ENCODE measurements around the gene SHD. TPM values are rescaled to one million over a fixed set of nuclear protein-coding genes. Genes with fewer than 3 reads are reported as not detected.

Gene SHD
- total RNA-seq, 2 donors from 2014 or later = not detected

- no peak overlapping the region for H3K27ac Mint-ChIP-seq
- H3K36me3 Mint-ChIP-seq (ENCODE audit: low read depth) = peaks cover 2% of the 10 kb centered on the region
- H3K4me3 Mint-ChIP-seq = no peak overlapping the region
- no peaks in the 10 kb centered on the region for H3K27me3 Mint-ChIP-seq
- ATAC-seq = no peak
- H3K9me3 ChIP-seq (ENCODE audit: control insufficient read depth, low read length, poor library complexity, severe bottlenecking) = no peaks in the 10 kb centered on the region
- no peak for DNase-seq
- H3K4me1 Mint-ChIP-seq = peaks cover 4% of the 10 kb centered on the region
These were observed 37.9 kb downstream of the SHD start for GRCh38 chr19:4316956-4317355.

- Mint-ChIP-seq H3K36me3 (ENCODE audit: low read depth) (peaks cover 2% of the 10 kb centered on the region), H3K4me3 (no peak overlapping the region), H3K4me1 (peaks cover 4% of the 10 kb centered on the region), H3K27me3 (no peaks in the 10 kb centered on the region), H3K27ac (peak overlapping the region; percentile 46)
- ATAC-seq = no peak
- H3K9me3 ChIP-seq (ENCODE audit: control insufficient read depth, low read length, poor library complexity, severe bottlenecking) = no peaks in the 10 kb centered on the region
- DNase-seq = no peak
These were observed 39.4 kb downstream of the SHD start for GRCh38 chr19:4318460-4318859.

GRCh38 chr19:4319067-4319718 is 40.1 kb downstream of the SHD start:
- no peaks in the 10 kb centered on the region for H3K27me3 Mint-ChIP-seq
- H3K27ac Mint-ChIP-seq = peak overlapping the region; percentile 46
- no peaks in the 10 kb centered on the region for H3K9me3 ChIP-seq (ENCODE audit: control insufficient read depth, low read length, poor library complexity, severe bottlenecking)
- H3K4me1 Mint-ChIP-seq = peaks cover 4% of the 10 kb centered on the region
- H3K4me3 Mint-ChIP-seq = no peak overlapping the region
- DNase-seq (no peak), ATAC-seq (no peak)
- peaks cover 2% of the 10 kb centered on the region for H3K36me3 Mint-ChIP-seq (ENCODE audit: low read depth)

- Mint-ChIP-seq H3K4me3 (no peak overlapping the region), H3K27ac (no peak overlapping the region), H3K36me3 (ENCODE audit: low read depth) (peaks cover 2% of the 10 kb centered on the region), H3K4me1 (peaks cover 4% of the 10 kb centered on the region), H3K27me3 (no peaks in the 10 kb centered on the region)
- no peaks in the 10 kb centered on the region for H3K9me3 ChIP-seq (ENCODE audit: control insufficient read depth, low read length, poor library complexity, severe bottlenecking)
- ATAC-seq (no peak), DNase-seq (no peak)
These were observed 41.4 kb downstream of the SHD start for GRCh38 chr19:4320419-4320818.

- Mint-ChIP-seq H3K4me1 (peaks cover 14% of the 10 kb centered on the region), H3K27me3 (no peaks in the 10 kb centered on the region), H3K4me3 (no peak overlapping the region), H3K36me3 (ENCODE audit: low read depth) (no peaks in the 10 kb centered on the region), H3K27ac (no peak overlapping the region)
- no peak for ATAC-seq
- no peaks in the 10 kb centered on the region for H3K9me3 ChIP-seq (ENCODE audit: control insufficient read depth, low read length, poor library complexity, severe bottlenecking)
- DNase-seq = no peak
These were observed 44.0 kb downstream of the SHD start for GRCh38 chr19:4322942-4323665.

- Mint-ChIP-seq H3K4me3 (no peak overlapping the region), H3K4me1 (peaks cover 17% of the 10 kb centered on the region), H3K27me3 (no peaks in the 10 kb centered on the region), H3K36me3 (ENCODE audit: low read depth) (no peaks in the 10 kb centered on the region), H3K27ac (no peak overlapping the region)
- DNase-seq (no peak), ATAC-seq (no peak)
- H3K9me3 ChIP-seq (ENCODE audit: control insufficient read depth, low read length, poor library complexity, severe bottlenecking) = no peaks in the 10 kb centered on the region
These were observed 44.6 kb downstream of the SHD start for GRCh38 chr19:4323692-4324091.

- Mint-ChIP-seq H3K27me3 (no peaks in the 10 kb centered on the region), H3K4me1 (peaks cover 17% of the 10 kb centered on the region), H3K4me3 (no peak overlapping the region), H3K36me3 (ENCODE audit: low read depth) (no peaks in the 10 kb centered on the region), H3K27ac (no peak overlapping the region)
- H3K9me3 ChIP-seq (ENCODE audit: control insufficient read depth, low read length, poor library complexity, severe bottlenecking) = no peaks in the 10 kb centered on the region
- no peak for DNase-seq
- ATAC-seq = no peak
These were observed 45.2 kb downstream of the SHD start for GRCh38 chr19:4324228-4324627.

- Mint-ChIP-seq H3K4me3 (peak overlapping the region; percentile 85), H3K36me3 (ENCODE audit: low read depth) (no peaks in the 10 kb centered on the region), H3K27ac (no peak overlapping the region), H3K4me1 (peaks cover 17% of the 10 kb centered on the region), H3K27me3 (no peaks in the 10 kb centered on the region)
- DNase-seq (no peak), ATAC-seq (no peak)
- no peaks in the 10 kb centered on the region for H3K9me3 ChIP-seq (ENCODE audit: control insufficient read depth, low read length, poor library complexity, severe bottlenecking)
These were observed 47.3 kb downstream of the SHD start for GRCh38 chr19:4326215-4326836.

- peaks cover 17% of the 10 kb centered on the region for H3K4me1 Mint-ChIP-seq
- DNase-seq = no peak
These were observed 47.8 kb downstream of the SHD start for GRCh38 chr19:4326837-4327251.

GRCh38 chr19:4327252-4327876 is 48.3 kb downstream of the SHD start:
- Mint-ChIP-seq H3K36me3 (ENCODE audit: low read depth) (no peaks in the 10 kb centered on the region), H3K27ac (peak overlapping the region; percentile 72), H3K4me3 (peak overlapping the region; percentile 89), H3K4me1 (peaks cover 17% of the 10 kb centered on the region), H3K27me3 (no peaks in the 10 kb centered on the region)
- DNase-seq (peak; percentile 43 to 48 (median 45)), ATAC-seq (peak; percentile 35)
- no peaks in the 10 kb centered on the region for H3K9me3 ChIP-seq (ENCODE audit: control insufficient read depth, low read length, poor library complexity, severe bottlenecking)

More at GRCh38 chr19:4326837-4327251, 47.8 kb downstream of the SHD start:
- no peak for ATAC-seq
- no peaks in the 10 kb centered on the region for H3K27me3 Mint-ChIP-seq
- H3K27ac Mint-ChIP-seq = peak overlapping the region; percentile 72
- no peaks in the 10 kb centered on the region for H3K36me3 Mint-ChIP-seq (ENCODE audit: low read depth)
- H3K4me3 Mint-ChIP-seq = peak overlapping the region; percentile 89
- no peaks in the 10 kb centered on the region for H3K9me3 ChIP-seq (ENCODE audit: control insufficient read depth, low read length, poor library complexity, severe bottlenecking)

- no peaks in the 10 kb centered on the region for H3K9me3 ChIP-seq (ENCODE audit: control insufficient read depth, low read length, poor library complexity, severe bottlenecking)
- peak overlapping the region; percentile 72 for H3K27ac Mint-ChIP-seq
- no peaks in the 10 kb centered on the region for H3K27me3 Mint-ChIP-seq
- peaks cover 17% of the 10 kb centered on the region for H3K4me1 Mint-ChIP-seq
- ATAC-seq (peak; percentile 20), DNase-seq (no peak)
- no peaks in the 10 kb centered on the region for H3K36me3 Mint-ChIP-seq (ENCODE audit: low read depth)
- H3K4me3 Mint-ChIP-seq = peak overlapping the region; percentile 89
These were observed 48.8 kb downstream of the SHD start for GRCh38 chr19:4327877-4328242.

- H3K9me3 ChIP-seq (ENCODE audit: control insufficient read depth, low read length, poor library complexity, severe bottlenecking) = no peaks in the 10 kb centered on the region
- peaks cover 17% of the 10 kb centered on the region for H3K4me1 Mint-ChIP-seq
- H3K27ac Mint-ChIP-seq = peak overlapping the region; percentile 72
- peak; percentile 84 to 90 (median 89) for DNase-seq
- peak; percentile 88 for ATAC-seq
- peak overlapping the region; percentile 89 for H3K4me3 Mint-ChIP-seq
- no peaks in the 10 kb centered on the region for H3K36me3 Mint-ChIP-seq (ENCODE audit: low read depth)
- no peaks in the 10 kb centered on the region for H3K27me3 Mint-ChIP-seq
These were observed 49.4 kb downstream of the SHD start for GRCh38 chr19:4328243-4328990.
